ENCODE results near the gene SBDS. TPM values are rescaled to one million over a fixed set of nuclear protein-coding genes. Genes with fewer than 3 reads are reported as not detected.
"Not testable (repeated sequence)": the region's sequence is repeated elsewhere in the genome, so short reads cannot be mapped to it uniquely, and the experiment has no call there.

The SBDS gene
- 100 to 1,000 TPM in 2 of 3 donors, 10 to 100 TPM in 1; 64.7 to 168 (median 161) TPM for polyA plus RNA-seq

DNA sequence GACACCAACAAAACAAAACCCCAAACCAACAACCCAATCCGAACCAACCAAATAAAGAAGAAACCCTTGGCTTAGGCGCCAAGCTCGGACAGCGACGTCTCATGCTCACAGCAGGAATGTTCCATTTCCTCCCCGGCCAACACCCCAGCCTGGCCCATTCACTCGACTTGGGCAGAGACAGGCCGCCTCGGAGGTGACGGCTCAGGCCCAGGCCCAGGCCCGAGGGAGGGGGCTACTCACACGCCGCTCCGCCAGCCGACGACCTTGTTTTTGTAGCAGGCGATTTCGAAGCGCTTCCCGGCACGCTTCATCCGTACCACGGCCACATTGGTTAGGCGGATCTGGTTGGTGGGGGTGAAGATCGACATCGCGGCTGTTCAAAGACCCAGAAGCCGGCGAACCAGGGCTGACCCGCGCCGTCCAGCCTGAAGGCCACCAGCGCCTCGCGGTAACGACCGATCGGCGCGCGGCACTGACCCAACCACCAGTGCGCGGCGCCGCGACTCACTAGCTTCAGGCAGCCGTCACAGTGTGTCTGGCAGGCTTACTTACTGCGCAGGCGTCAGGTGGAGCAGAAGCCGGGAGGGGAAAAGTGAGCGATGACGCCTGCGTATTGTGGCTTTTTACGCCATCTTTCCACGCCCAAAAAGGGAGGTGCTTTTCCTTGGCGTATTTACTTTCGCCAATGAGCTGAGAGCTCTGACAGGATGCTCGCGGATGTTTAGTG lies at the start of gene SBDS:
TSS of gene SBDS (minus strand) at position 537 of the 727 bp plus-strand sequence. CDS start at position 368, 169 bp downstream.
- 0% methylated on average over 59 of the region's 59 CpGs for WGBS, 3 donors
- H3K27ac ChIP-seq (ENCODE audit: low read depth, low read length): peak within 1 kb of the TSS; percentile 95

DNA sequence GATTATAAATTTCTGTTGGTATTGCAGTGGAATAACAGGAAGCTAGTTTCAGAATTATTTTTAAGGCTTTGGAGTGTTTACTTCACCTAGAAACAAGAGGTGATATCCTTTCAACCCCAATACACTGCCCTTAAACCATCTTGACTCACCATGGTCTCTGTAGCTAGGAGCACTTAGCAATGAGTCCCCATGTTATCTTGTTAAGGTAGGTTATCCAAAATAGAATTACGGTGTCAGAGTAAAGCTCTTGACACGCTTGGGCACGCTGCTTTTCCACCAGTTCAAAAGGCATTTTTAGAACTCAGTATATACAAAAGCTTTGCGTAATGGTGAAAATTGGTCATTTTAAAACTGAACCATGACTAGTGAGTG lies 48.2 kb upstream of the SBDS start:
- WGBS, 3 donors: 85 to 95% (median 90%) methylated on average over 4 of the region's 4 CpGs
- H3K27ac ChIP-seq (ENCODE audit: low read depth, low read length): not testable (repeated sequence)

DNA sequence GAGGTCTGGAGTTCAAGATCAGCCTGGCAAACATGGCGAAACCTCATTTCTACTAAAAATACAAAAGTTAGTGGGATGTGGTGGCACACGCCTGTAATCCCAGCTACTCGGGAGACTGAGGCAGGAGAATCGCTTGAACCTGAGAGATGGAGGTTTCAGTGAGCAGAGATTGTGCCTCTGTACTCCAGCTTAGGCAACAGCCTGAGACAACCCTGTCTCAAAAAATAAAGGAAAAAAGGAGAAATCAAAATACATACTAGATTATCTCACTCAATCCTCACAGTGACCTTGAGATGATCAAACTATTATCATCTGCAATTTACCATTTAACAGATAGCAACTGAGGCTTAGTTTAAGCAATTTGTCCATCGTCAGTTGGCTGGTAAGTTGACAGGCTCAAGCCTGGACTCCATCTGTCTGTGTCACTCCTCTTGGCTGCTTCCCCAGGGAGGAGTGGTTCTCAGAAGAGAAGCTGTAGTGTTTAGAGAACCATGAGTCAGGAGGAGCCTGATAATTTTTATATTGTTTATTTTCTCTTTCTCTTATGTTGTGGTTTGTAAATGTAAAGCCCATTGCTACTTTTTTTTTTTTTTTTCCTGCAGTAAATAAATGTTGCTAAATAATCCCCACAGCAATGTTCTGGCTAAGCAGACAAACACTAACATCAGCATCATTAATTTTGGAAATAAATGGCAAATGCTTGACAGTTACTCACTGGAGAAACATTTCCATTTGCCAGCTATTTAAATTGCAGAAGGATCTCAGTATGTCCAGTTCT lies 47.6 kb upstream of the SBDS start:
- not testable (repeated sequence) for H3K27ac ChIP-seq (ENCODE audit: low read depth, low read length)
- 75 to 77% (median 76%) methylated on average over 5 of the region's 5 CpGs for WGBS, 3 donors

DNA sequence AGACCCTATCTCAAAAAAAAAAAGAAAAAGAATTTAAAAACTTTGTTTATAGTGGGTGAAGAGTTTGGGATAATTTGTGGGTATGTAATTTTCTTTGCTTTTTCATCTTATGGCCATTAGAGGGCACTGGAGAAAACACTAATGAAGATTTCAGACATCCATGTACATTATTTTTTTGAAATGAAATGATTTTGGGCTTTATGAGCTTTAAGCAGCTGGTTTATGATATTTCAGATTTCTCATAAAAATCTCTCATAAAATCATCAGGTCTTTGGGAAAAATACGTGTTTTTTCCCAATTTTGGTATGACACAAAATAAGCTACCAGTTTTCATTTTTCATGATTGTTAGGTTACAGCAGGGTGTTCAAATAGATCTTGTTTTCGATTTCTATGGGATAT lies 45.4 kb upstream of the SBDS start:
- H3K27ac ChIP-seq (ENCODE audit: low read depth, low read length): not testable (repeated sequence)
- WGBS, 3 donors: 46 to 59% (median 50%) methylated on average over 2 of the region's 2 CpGs

DNA sequence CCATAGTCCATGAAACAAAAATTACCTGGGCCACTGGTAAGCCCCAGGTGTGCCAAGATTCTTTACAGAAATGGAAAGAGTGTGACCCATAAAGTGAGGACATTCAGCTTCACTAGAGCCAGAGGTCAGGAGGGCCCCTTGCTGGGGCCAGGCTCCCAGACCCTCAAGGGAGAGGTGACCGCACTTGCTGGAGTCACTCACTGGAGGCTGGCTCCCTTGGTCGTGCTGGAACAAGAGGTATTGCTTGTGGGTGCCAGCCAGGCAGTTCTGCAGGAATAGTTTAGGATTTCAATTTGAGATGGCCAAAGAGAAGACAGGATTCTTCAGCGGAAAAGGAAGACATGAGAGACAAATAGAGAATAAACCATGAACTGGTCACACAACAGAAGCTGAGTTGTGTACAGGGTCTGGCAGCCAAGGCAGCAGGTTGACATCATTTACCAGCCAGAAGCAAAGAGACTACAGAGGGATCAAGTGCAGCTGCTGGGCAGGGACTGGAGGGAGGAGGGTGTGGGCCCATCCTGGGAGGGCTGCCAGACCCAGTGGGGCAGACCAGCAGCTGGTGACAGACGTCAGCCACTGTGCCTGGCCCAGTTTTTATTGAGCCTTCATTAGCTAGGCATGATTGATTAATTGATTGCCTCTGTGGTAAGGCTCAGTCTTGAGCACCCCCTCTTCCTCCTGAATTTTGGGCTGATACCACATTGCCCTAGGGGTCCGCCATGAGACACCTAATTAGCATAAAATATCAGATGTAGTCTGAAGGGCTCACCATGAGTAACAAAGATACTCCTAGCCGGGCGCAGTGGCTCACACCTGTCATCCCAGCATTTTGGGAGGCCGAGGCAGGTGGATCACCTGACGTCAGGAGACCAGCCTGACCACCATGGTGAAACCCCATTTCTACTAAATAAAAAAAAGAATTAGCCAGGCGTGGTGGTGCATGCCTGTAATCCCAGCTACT lies 41.3 kb upstream of the SBDS start:
- WGBS, 3 donors: 84 to 94% (median 91%) methylated on average over 8 to 10 of the region's 10 CpGs

DNA sequence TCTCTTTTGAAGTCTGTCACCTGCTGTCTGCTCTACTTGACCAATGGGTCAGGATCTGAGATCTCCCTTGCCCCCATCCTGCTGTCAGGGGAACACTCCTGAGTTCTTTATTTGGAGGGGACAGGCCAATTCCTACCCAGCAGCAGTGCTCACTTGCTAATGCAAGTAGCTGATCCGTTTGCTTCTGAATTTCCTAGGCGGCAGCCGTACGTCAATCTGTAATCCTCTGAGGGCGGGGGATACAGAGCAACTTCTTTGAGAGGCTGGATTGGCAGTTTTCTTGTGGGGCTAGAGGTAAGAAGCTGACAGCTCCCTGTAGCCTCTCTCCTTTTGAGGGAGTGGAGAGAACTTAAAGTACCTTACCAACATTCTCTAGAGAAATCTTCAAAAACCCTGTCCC lies 37.9 kb upstream of the SBDS start:
- no peak overlapping the region for H3K27ac ChIP-seq (ENCODE audit: low read depth, low read length)
- WGBS, 3 donors: 79 to 93% (median 84%) methylated on average over 5 of the region's 5 CpGs

More for the DNA sequence above, 41.3 kb upstream of the SBDS start:
- H3K27ac ChIP-seq (ENCODE audit: low read depth, low read length): not testable (repeated sequence)

DNA sequence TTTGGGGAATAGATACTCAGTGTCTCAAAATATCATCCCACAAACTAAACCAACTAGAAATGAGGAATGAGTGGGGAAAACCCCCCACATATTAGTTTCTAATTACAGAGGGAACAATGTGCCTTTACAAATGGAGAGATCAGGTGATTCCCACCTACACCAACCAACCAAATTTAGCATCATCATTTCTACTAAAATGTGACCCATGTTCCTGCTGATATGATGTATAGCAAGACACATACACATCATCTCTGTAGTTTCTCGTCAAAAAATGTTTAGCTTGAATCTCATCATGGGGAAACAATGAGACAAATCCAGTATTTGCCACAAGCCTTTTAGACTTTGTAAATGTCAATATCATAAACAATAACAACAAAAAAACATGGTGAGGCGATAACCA lies 36.3 kb upstream of the SBDS start:
- not testable (repeated sequence) for H3K27ac ChIP-seq (ENCODE audit: low read depth, low read length)
- 91 to 100% (median 95%) methylated on average over 1 of the region's 2 CpGs for WGBS, 3 donors

DNA sequence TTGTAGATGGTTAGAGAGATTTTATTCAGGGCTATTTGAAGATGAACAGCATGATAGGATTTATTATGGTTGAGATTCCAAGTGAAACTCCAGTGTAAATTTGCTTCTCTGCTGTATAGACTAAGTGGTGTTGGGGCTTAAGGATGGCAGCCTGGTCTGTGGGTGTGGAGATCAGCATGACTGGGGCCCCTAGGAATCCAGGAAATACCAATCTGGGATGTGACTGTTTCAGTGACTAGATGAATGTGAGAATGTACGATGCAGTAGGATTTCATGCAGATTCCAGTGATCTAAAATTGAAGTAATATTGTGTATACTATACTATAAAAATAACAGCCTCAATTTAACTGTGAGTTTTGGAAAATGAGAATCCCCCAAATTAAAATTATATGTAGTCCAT lies 30.1 kb upstream of the SBDS start:
- not testable (repeated sequence) for H3K27ac ChIP-seq (ENCODE audit: low read depth, low read length)
- WGBS, 3 donors: 76 to 86% (median 78%) methylated on average over 1 of the region's 1 CpG

DNA sequence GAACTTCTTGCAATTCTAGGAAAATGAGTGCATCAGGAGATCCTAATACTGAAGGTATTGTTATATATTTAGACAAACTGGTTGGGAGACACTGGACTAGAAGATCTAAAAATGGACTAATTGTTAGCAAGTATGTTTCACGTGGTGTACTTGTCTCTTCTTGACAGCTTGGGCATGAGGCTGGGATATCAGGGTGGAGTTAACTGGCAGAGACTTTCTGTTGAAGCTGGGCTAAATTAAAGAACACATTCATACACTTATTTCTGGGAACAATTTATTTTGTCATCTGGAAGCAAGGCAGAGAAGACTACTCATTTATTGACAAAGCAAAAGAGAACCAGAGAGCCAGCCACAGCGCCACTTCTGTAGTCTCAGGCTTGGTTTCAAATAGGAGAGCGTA lies 27.1 kb upstream of the SBDS start:
- H3K27ac ChIP-seq (ENCODE audit: low read depth, low read length): no peak overlapping the region
- 73 to 95% (median 86%) methylated on average over 3 of the region's 3 CpGs for WGBS, 3 donors

DNA sequence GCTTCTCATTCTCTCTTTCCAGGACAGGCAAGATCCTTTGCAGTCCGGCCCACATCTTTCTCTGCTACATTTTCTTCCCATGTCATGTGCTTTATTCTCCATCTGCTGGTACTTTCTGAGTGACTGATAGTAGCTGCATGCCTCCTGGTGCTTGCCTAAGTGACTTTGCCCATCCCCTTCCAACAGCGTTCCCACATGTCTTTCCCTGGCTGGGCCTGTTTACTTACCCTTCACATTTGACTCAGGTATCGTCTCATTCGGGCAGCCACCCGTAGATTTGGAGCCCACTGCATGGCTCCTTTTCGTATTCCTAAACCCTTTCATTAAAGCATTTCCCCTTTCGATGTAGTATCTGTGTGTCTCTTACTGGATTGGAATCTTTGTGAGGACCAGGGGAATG lies 25.9 kb upstream of the SBDS start:
- WGBS, 3 donors: 89 to 92% (median 90%) methylated on average over 7 of the region's 7 CpGs
- H3K27ac ChIP-seq (ENCODE audit: low read depth, low read length): no peak overlapping the region

DNA sequence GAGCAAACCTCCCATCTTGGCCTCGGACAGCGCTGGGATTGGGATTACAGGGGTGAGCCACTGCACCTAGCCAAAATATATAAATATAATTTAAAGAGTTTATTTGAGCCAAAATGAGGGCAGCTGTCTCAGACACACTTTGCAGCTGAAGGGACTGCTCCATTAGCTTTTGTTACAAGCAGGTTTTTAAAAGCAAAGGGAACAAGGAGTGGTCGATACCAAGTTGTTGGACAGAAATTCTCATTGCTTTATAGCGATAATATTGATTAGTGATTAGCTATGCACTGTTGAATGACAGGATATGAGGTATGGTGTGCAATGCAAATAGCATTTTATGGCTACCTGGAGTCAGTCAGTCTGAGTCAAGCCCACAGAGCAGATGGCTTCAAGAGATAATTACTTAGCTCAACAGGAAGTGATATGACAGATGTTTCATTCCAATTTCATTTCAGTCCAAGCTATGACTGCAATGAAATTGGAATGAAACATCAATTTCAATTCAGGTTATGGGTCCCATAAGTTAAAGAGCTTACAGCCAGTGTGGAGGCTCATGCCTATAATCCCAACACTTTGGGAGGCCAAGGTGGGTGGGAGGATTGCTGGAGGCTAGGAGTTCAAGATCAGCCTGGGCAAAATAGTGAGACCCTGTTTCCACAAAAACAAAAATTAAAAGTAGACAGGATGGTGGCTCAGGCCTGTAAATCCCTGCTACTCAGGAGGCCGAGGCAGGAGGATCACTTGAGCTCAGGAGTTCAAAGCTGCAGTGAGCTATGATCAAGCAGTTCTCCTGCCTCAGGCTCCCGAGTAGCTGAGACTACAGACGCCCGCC lies 24.4 kb upstream of the SBDS start:
- H3K27ac ChIP-seq (ENCODE audit: low read depth, low read length): no peak overlapping the region
- 77 to 85% (median 85%) methylated on average over 8 of the region's 8 CpGs for WGBS, 3 donors

DNA sequence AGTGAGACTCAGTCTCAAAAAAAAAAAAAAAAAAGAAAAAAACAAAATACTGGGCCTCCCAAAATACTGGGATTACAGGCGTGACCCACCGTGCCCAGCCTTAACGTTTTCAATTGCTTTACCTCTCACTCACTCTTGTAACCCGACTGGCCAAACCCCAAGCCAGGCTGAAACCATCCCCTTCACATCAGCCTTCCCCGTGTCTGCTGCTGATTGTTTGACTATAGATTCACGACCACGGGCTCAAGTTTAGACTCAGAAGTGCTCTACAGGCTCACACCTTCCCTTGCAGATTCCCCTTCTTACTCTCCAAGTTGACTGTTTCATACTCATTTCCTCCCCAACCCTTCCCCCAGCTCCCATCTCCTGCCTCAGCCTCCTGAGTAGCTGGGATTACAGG lies 23.6 kb upstream of the SBDS start:
- 76 to 82% (median 80%) methylated on average over 7 of the region's 7 CpGs for WGBS, 3 donors
- no peak overlapping the region for H3K27ac ChIP-seq (ENCODE audit: low read depth, low read length)

DNA sequence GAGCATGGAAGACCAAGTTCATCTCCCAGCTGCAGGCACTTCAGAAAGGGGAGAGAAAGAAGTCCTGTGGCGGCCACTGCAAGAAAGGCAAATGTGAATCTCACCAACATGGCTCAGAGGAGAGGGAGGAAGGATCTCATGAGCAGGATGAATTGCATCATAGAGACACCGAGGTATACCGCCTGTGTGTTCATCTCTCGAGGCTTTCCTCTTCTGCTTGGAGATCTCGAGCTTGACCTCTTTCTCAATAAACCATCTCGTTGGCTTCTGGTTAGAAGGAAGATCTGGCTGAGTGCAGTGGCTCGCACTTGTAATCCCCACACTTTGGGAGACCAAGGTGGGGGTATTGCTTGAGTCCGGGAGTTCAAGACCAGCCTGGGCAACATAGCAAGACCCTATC lies 22.6 kb upstream of the SBDS start:
- not testable (repeated sequence) for H3K27ac ChIP-seq (ENCODE audit: low read depth, low read length)
- WGBS, 3 donors: 61 to 93% (median 76%) methylated on average over 7 to 8 of the region's 8 CpGs

DNA sequence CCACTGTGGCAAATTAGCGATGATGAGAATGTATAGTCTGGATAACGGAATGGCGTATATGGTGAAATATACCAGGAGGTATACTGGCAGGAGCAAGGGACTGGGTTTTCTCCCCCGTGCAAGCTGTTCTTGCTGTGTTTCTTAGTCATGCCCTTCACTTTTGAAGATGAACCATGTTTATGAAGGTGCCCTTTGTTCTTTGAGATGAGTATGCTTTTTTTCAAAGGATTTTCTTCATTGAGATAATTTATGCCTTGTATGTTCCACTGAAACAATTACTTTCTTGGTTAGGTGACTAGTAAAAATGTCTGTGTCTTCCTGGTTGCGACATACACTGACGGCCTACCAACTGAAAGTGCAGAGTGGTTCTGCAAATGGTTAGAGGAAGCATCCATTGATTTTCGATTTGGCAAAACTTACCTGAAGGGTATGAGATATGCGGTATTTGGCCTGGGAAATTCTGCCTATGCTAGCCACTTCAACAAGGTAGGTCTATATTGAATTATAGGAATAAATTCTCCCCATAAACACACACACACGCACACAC lies 18.8 kb upstream of the SBDS start:
- 73 to 95% (median 79%) methylated on average over 9 of the region's 9 CpGs for WGBS, 3 donors
- not testable (repeated sequence) for H3K27ac ChIP-seq (ENCODE audit: low read depth, low read length)

DNA sequence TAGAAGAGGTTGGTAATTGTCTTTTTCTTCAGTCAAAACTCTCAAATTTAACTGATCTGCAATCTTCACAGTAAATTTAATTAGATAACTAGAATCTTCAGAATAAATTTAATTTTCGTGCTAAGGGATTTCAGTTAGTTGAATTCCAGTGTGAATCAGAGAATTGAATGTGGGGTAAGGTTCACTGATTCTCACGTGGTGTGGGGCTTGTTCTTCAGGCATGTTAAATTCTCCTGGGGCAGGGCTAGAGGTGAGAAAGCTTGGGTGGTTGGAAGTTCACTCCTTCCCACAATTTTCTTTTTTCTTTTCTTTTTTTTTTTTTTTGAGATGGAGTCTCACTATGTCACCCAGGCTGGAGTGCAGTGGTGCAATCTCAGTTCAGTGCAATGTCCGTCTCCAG lies 14.3 kb upstream of the SBDS start:
- WGBS, 3 donors: 79 to 89% (median 86%) methylated on average over 3 of the region's 3 CpGs
- not testable (repeated sequence) for H3K27ac ChIP-seq (ENCODE audit: low read depth, low read length)

DNA sequence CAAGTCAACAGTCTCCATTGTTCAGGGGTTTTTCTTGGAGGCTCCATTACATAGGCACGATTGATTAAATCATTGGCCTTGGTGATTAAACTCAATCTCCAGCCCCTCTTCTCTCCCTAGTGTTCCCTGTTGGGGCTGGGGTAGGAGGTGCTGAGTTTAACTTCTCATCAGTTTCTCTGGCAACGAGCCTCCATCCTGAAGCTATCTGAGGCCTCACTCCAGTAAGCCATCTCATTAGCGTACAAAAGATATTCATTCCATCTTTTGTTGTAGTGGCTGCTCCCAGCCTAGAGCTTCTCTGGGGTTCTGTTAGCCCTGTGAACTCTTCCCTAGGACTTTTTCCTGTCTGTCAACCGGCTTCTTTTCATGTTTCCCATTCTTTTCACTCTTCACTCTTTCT lies 12.9 kb upstream of the SBDS start:
- no peak overlapping the region for H3K27ac ChIP-seq (ENCODE audit: low read depth, low read length)
- WGBS, 3 donors: 87 to 94% (median 92%) methylated on average over 4 of the region's 4 CpGs

DNA sequence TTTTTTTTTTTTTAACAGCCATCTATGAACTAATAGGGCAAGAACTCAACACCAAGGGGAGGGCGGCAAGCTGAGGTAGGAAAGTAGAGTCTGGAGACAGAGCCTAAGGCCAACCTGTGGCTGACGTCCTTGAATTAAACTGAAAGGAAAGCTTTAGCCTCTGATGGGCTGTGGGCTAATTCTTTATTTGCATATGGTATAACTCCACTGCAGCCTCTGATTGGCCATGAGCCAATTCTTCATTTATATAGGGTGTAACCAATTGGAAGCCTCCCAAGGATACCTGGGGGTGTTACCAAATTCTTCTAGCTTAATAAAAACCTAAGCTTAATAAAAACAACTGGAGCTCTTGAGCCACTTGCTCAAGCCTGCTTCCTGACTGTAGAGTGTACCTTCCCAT lies 11.6 kb upstream of the SBDS start:
- WGBS, 3 donors: 84 to 85% (median 85%) methylated on average over 2 of the region's 2 CpGs
- no peak overlapping the region for H3K27ac ChIP-seq (ENCODE audit: low read depth, low read length)

DNA sequence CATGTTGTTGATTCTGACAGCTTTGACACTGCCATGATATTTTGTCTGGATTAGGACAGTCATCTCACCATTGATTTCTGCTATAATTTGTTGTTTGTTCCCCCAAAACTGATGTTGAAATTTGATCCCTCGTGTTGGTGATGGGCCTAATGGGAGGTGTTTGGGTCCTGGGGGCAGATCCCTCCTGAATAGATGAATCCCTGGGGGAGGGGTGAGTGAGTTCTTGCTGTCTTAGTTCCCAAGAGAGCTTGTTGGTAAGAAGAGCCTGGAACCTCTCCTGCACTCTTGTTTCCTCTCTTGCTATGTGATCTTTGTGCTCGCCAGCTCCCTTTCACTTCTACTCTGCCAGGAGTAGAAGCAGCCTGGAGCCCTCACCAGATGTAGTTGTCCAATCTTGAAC lies 8.8 kb upstream of the SBDS start:
- H3K27ac ChIP-seq (ENCODE audit: low read depth, low read length): not testable (repeated sequence)
- 72 to 83% (median 82%) methylated on average over 1 to 2 of the region's 2 CpGs for WGBS, 3 donors

Measured in adipose tissue (tissue), 3 donors.